HG02678 (cell line): ENCODE data around the gene CCDC137.

Experiments used
- ATAC-seq: cut with Tn5 transposase; IDR thresholded peaks from one replicate; pipeline ENCODE4 v1.9.1; 2021; ENCODE audit warnings: mild to moderate bottlenecking, moderate library complexity; ENCODE audit not compliant: unreplicated experiment

Gene CCDC137

DNA sequence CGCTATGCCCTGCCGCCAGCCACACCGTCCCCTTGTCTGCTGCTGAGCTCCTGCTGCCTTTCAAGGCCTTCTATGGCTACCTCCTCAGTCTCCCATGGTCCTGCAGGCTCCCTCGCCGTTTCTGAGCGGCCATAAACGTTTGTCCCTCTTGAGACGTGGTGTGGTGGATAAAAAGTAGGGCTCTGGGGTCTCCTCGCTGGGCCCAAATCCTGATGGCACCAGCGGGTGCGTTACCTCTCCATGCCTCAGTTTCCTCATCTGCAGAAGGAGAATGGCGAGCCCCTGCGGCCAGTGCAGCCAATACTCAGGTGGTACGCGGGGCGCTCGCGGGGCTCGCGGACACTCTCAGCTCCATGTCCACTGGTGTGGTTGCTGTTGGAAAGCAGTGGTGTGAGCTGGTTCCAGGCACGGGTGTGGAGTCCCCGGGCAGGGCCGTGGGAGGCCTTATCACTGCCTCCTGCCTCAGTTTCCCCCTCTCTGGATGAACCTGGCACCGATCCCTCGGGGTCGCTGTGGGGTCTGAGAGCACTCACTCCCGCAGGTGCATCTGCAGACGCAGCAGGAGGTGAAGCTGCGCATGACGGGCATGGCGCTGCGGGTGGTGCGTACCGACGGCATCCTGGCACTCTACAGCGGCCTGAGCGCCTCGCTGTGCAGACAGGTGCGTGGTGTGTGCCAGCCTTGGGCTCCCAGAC is 48.0 kb downstream of the CCDC137 start:
- ATAC-seq, result no peak

DNA sequence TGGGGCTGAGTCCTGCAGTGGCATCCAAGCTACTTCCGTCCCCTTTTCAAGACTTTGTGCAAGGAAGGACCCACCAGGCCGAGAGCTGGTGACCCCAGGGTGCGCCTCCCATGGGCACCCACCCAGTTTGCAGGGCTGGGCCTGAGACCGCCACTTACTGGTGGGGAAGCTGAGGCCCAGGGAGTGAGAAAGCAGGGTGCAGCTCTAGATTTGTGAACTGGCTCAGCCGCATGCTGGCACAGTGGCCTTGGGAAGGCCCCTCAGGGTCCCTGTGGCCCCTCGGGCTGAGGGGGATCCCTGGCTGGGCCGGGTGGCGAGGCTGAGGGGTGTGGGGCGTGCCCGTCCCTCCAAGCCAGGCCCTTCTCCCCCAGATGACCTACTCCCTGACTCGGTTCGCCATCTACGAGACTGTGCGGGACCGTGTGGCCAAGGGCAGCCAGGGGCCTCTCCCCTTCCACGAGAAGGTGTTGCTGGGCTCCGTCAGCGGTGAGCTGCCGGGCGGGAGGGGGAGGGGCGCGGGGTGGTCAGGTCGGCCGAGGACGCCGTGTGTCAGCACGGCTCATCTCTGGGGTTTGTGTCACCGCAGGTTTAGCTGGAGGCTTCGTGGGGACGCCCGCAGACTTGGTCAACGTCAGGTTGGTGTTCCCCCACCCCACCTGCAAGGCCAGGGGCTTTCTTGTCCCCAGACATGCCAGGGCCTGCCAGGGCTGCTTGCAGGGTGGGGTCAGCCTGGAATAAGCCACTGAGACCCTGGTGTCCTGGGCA is 48.8 kb downstream of the CCDC137 start:
- ATAC-seq, result no peak

GRCh38 chr17:81715872-81716673 is 49.5 kb downstream of the CCDC137 start:
- no peak for ATAC-seq

GRCh38 chr17:81716674-81716996 is 50.1 kb downstream of the CCDC137 start:
- ATAC-seq, result no peak

- no peak for ATAC-seq
Measured at GRCh38 chr17:81717049-81717765, 50.7 kb downstream of the CCDC137 start.

DNA sequence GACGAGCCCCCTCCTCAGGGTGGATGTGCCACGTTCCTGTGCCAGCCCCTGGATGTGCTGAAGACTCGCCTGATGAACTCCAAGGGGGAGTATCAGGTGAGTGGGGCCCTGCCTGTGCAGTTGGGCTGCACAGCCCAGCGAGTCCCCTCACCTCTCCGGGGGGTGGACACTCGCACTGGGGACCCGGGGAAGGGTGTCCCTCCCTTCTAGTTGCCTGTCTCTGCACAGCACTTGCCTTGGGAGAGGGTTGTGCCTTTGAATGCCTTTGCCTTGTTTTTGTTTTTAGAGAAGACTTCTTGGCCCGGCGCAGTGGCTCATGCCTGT is 51.2 kb downstream of the CCDC137 start:
- ATAC-seq, result no peak

DNA sequence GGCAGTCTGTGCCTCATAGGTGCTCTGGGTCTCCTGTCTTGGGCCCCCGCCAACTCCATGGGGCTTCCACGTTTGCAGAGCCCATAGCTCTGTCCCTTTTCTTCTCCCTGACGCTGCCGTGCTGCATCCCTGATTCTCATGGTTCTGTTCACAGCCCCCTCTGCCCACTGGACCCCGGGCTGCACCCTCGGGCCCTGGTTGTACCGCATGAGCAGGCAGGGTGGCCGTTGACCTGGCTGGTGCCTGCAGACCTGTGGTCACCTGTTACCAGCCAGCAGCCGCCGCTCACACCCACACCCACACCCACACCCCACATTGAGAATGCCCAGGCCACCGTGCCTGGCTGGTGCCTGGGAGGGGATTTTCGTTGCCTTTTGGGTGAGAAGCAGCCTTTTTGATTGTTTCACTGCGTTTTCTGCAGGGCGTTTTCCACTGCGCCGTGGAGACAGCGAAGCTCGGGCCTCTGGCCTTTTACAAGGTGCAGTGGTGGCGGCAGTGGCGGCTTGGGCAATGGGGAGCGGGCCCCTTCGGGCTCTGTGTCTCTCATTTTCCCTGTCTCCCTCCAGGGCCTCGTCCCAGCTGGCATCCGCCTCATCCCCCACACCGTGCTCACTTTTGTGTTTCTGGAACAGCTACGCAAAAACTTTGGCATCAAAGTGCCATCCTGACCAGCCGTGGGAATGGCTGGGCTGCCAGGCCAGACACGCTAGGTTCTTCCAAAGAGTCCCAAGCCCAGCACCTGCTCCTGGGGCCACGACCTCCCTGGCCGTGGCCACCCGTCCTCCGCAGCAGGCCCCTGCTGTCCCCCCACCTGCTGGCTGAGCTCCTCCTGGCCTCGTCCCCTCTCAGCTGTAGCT is 53.1 kb downstream of the CCDC137 start:
- no peak for ATAC-seq

- no peak for ATAC-seq
Measured at GRCh38 chr17:81720267-81721071, 53.9 kb downstream of the CCDC137 start.

DNA sequence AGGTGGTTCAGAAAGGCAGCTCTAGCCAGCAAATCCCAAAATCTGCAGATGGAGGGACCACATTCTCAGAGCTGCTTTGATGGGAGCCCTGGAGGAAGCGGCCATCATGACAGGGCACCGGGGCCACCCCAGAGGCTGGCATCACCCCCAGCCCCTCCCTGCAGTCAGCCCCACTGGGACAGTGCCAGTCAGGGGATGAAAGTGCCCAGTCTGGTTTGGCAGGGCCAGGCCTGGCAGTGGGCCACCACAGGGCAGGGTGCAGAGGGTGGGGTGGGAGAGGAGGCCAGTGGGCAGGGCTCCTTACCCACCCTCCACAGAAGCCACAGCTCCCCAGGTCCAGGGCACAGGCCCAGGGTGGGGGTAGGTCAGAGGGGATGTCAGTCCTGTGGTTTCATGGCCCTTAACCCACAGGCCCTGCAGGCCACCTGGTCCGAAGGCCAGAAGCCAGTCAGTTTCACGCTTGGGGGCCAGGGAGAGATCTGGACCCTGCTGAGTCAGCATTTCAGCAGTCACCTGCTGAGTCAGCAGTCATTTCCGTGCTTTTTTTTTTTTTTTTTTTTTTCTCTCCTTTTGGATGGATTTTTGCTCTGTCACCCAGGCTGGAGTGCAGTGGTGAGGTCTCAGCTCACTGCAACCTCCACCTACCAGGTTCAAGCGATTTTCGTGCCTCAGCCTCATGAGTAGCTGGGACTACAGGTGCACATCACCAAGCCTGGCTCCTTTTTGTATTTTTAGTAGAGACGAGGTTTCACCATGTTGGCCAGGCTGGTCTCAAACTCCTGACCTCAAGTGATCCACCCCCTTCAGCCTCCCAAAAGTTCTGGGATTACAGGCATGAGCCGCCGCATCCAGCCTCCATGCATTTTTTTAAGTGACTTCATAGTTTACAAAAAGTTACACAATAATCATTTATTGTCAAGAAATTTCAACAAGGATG is 55.9 kb downstream of the CCDC137 start:
- ATAC-seq, result no peak
